BJ (cell line): ENCODE measurements around the gene OTUB1. TPM values are rescaled to one million over a fixed set of nuclear protein-coding genes. Genes with fewer than 3 reads are reported as not detected.

ENCODE experiments used
- CTCF ChIA-PET: fragments of 350-600 bp; formaldehyde crosslinking; extraction: SDS; loops from one replicate; lab custom pipeline; 2021; ENCODE audit warnings: antibody characterized with exemption, inconsistent platforms; lab: Yijun Ruan, JAX
- POLR2A ChIA-PET: fragments of 300-600 bp; sonication (Branson Sonifier 250); formaldehyde crosslinking; extraction: SDS; loops from one replicate; lab custom pipeline; 2021; ENCODE audit warnings: antibody characterized with exemption; lab: Charles Lee
- DNase-seq: peaks from one replicate; pipeline ENCODE4 v3.0.0-alpha.2; 2011; ENCODE audit warnings: low read depth
- H3K27me3 ChIP-seq: 2 replicates; pipeline ENCODE4 v1.6.0; 2011; ENCODE audit warnings: low read length; ENCODE audit not compliant: control insufficient read depth, insufficient read depth
- H3K36me3 ChIP-seq: 2 replicates; pipeline ENCODE4 v1.5.1; 2011; ENCODE audit warnings: low read length; ENCODE audit not compliant: control insufficient read depth, insufficient read depth
- H3K4me3 ChIP-seq: 2 replicates; pipeline ENCODE4 v1.5.1; 2011; ENCODE audit warnings: low read depth, mild to moderate bottlenecking, control low read depth, low read length
- polyA plus RNA-seq: library from polyadenylated mRNA; depleted of rRNA; stranded (reverse); fragments of >200 nt; gene quantifications from 2 replicates; pipeline ENCODE4 v1.2.3, GENCODE V29; 2011
- TF ChIP-seq, protein P1 (sequence below): IDR thresholded peaks from 2 replicates; pipeline ENCODE4 v1.5.1; 2011; ENCODE audit warnings: low read depth, mild to moderate bottlenecking, control low read depth, inconsistent platforms, low read length, moderate library complexity; ENCODE audit not compliant: insufficient read depth

The OTUB1 gene
- polyA plus RNA-seq, 1 experiment, result 143 TPM

DNA sequence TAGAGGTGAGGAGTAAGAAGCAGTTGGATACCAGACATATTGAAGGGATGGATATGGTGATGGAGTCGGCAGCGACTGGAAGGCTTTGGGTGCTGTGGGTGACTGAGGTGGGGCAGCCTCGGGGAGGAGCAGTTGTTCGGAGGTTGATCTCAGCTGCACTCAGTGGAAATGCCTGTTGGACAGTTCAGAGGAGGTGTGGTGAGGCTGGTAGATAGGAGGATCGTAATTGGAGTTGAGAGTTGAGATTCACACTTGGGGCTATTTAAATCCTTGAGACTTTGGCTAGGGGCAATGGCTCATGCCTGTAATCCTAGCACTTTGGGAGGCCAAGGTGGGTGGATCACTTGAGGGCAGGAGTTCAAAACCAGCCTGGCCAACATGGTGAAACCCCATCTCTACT lies 6.9 kb downstream of the OTUB1 start:
- Histone ChIP-seq H3K36me3 (peaks cover 39% of the 10 kb centered on the region), H3K27me3 (no peaks in the 10 kb centered on the region), H3K4me3 (no peak overlapping the region)
- ChIA-PET CTCF (no interaction called here), POLR2A (no interaction called here)
- no peak for DNase-seq
- TF ChIP-seq, protein P1, sequence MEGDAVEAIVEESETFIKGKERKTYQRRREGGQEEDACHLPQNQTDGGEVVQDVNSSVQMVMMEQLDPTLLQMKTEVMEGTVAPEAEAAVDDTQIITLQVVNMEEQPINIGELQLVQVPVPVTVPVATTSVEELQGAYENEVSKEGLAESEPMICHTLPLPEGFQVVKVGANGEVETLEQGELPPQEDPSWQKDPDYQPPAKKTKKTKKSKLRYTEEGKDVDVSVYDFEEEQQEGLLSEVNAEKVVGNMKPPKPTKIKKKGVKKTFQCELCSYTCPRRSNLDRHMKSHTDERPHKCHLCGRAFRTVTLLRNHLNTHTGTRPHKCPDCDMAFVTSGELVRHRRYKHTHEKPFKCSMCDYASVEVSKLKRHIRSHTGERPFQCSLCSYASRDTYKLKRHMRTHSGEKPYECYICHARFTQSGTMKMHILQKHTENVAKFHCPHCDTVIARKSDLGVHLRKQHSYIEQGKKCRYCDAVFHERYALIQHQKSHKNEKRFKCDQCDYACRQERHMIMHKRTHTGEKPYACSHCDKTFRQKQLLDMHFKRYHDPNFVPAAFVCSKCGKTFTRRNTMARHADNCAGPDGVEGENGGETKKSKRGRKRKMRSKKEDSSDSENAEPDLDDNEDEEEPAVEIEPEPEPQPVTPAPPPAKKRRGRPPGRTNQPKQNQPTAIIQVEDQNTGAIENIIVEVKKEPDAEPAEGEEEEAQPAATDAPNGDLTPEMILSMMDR, result no peak

DNA sequence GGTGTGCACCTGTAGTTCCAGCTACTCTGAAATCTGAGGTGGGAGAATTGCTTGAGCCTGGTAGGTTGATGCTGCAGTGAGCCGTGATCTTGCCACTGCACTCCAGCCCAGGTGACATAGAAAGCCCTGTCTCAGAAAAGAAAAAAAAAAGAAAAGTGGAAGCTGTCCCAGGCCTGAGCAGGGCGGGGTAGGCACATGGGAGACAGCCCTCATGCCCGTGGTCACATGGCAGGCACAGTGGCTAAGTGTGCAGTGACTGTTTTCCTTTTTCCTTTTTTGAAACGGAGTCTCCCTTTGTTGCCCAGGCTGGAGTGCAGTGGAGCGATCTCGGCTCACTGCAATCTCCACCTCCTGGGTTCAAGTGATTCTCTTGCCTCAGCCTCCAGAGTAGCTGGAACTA lies 7.8 kb downstream of the OTUB1 start:
- ChIA-PET CTCF (interaction anchor here (1.1 kb wide), 1 partner anchor 156 kb away, joined by 3 read pairs; no protein-coding TSS in a partner anchor), POLR2A (no interaction called here)
- DNase-seq, result no peak
- Histone ChIP-seq H3K36me3 (peaks cover 35% of the 10 kb centered on the region), H3K27me3 (no peaks in the 10 kb centered on the region), H3K4me3 (no peak overlapping the region)
- TF ChIP-seq, protein P1, result no peak

DNA sequence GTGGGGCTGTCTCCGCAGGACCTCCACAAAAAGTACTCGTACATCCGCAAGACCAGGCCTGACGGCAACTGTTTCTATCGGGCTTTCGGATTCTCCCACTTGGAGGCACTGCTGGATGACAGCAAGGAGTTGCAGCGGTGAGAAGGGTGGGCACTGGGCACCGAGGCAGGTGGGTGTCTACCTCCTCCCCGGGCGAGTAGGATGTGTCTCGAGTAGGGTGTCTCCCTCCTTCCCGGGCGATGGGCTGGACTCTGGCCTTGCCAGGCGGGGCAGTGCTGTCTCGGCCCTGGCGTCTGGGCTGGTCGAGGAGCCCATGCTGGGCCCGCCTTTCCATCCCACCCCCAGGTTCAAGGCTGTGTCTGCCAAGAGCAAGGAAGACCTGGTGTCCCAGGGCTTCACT lies 10.3 kb downstream of the OTUB1 start:
- TF ChIP-seq, protein P1, result no peak

DNA sequence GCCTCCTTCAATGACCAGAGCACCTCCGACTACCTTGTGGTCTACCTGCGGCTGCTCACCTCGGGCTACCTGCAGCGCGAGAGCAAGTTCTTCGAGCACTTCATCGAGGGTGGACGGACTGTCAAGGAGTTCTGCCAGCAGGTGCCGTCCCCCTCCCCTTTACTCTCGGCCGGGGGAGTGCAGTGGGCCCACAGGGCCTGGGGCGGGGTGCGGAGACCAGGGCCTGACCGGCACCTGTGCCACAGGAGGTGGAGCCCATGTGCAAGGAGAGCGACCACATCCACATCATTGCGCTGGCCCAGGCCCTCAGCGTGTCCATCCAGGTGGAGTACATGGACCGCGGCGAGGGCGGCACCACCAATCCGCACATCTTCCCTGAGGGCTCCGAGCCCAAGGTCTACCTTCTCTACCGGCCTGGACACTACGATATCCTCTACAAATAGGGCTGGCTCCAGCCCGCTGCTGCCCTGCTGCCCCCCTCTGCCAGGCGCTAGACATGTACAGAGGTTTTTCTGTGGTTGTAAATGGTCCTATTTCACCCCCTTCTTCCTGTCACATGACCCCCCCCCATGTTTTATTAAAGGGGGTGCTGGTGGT lies 11.0 kb downstream of the OTUB1 start:
- Histone ChIP-seq H3K4me3 (no peak overlapping the region), H3K27me3 (no peaks in the 10 kb centered on the region), H3K36me3 (peaks cover 24% of the 10 kb centered on the region)
- TF ChIP-seq, protein P1, result no peak
- POLR2A ChIA-PET, result no interaction called here
- CTCF ChIA-PET, result interaction anchor here (1.0 to 6.8 kb wide), 3 partner anchors 9 to 160 kb away, joined by 3 to 239 read pairs (median 3); no protein-coding TSS in a partner anchor
- DNase-seq, result no peak

More for the DNA sequence above, 10.3 kb downstream of the OTUB1 start:
- Histone ChIP-seq H3K36me3 (peaks cover 24% of the 10 kb centered on the region), H3K27me3 (no peaks in the 10 kb centered on the region), H3K4me3 (no peak overlapping the region)
- POLR2A ChIA-PET, result no interaction called here
- CTCF ChIA-PET, result interaction anchor here (0.6 to 1.5 kb wide), 2 partner anchors 9 to 157 kb away, joined by 3 read pairs; no protein-coding TSS in a partner anchor
- DNase-seq, result no peak

DNA sequence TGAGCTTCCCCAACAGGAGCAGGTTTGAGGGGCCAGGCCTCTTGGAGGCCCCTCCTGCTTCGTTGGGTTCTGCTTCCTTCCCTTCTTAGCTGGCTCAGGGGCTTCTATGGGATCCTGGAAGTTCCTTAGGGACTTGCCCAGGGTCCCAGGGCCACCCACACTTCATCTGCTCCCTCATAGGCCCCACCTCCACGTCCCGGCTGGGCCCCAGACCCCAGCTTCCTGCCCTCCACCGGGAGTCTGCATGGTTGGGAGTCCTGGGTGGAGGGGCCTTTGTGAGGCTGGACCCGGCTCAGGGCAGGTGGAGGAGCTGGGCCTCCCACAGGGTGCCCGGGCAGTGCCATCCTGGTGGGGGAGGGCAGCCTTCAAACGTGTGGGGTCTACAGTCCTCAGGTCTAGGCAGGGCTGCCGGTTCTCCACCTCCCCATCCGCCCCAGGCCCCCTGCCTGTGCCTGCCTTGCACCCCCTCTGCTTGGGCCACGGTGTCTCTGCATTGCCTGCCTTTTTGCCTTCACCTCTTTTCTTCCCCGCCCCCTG lies 11.6 kb downstream of the OTUB1 start:
- TF ChIP-seq, protein P1, result no peak
- POLR2A ChIA-PET, result no interaction called here
- CTCF ChIA-PET, result interaction anchor here (1.0 to 6.8 kb wide), 4 partner anchors 9 to 303 kb away, joined by 3 to 239 read pairs (median 3); no protein-coding TSS in a partner anchor

More for the DNA sequence above, 11.6 kb downstream of the OTUB1 start:
- Histone ChIP-seq H3K4me3 (no peak overlapping the region), H3K36me3 (peaks cover 24% of the 10 kb centered on the region), H3K27me3 (no peaks in the 10 kb centered on the region)
- no peak for DNase-seq
